Measurements from ENCODE around the gene RAE1. TPM values are rescaled to one million over a fixed set of nuclear protein-coding genes. Genes with fewer than 3 reads are reported as not detected.

The RAE1 gene
- total and polyA plus RNA-seq, 2 experiments from 2014 or later, result 35.8 to 43.3 TPM

DNA sequence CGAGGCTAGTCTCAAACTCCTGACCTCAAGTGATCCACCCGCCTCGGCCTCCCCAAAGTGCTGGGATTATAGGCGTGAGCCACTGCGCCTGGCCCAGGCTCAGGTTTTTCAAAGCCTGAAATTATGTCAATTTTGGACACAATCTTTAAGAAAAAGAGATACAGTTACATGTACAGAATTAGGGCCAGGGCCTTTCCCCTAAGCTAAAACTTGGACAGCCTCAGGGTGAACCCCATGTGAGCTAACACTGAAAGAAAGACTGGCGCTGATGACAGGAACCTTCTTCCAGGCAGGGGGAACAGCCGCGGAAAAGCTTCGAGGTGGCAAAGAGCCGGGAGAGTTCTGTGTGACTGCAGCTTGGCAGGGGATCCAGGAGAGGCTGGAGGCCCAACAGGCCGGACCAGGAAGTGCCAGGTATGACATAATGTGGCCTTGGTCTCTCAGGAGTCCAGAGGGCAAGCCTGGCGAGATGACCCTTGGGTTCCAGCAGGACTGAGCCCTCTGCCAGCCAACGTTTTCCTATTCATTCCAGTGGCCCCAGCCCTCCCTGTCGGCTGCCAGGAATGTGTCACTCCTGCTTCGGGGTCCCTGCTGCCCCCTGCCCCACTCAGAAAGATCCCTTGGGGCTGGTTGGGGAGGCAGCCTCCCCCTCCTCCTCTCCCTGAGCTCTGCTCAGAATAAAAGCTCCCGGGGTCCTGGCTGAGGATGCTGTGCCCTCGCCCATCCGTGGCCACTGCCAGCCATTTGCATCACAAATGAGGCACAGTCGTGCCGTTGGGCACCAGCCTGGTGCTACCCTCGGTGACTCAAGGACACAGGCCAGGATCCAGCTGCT is 77.5 kb downstream of the RAE1 start:
- TF ChIP-seq EZH2phosphoT487 (IDR thresholded peaks at IDR 0.05; ENCODE audit: low read depth, severe bottlenecking, unreplicated experiment), result no peak
- Histone ChIP-seq H3K79me2 (no peaks in the 10 kb centered on the region), H3K9me3 (ENCODE audit: low read depth) (no peaks in the 10 kb centered on the region), H3K9me2 (replicated peaks; ENCODE audit: insufficient read depth) (no peaks in the 10 kb centered on the region), H3K27ac (no peak overlapping the region), H3K4me1 (ENCODE audit: insufficient read depth) (no peaks in the 10 kb centered on the region), H3K36me3 (replicated peaks; ENCODE audit: insufficient read depth, low read depth) (no peaks in the 10 kb centered on the region), H3K4me3 (no peak overlapping the region), H4K20me1 (ENCODE audit: insufficient read depth, poor library complexity, severe bottlenecking) (no peaks in the 10 kb centered on the region), H3K4me2 (no peak overlapping the region), H2AFZ (no peak overlapping the region), H3K27me3 (no peaks in the 10 kb centered on the region)
- DNase-seq (ENCODE audit: low spot score), result no peak
- WGBS (ENCODE audit: low lambda C conversion rate, missing lambda C conversion rate), result 85% methylated on average over 18 of the region's 21 CpGs

Small RNAs within 50 kb of the gene (microRNA-seq; reads per million reads assigned to microRNA genes)
- not detected for gene MIR4325

Small RNAs within 50 kb of the gene (small RNA-seq; reads per million reads assigned to genes)
- gene MIR4325 (not detected), gene RF00019 (not detected), gene RPL39P39 (not detected)

Other genes starting within 250 kb of the RAE1 start
- 12.8 and 14.8 TPM in 2 replicates for gene BMP7, start 84.6 kb upstream of the RAE1 start, total RNA-seq
- gene BMP7, start 84.6 kb upstream of the RAE1 start, polyA plus RNA-seq, result 9.1 and 11.4 TPM in 2 replicates
- gene SPO11, start 21.5 kb upstream of the RAE1 start, total RNA-seq, result not detected in 2 replicates
- not detected in 2 replicates for gene SPO11, start 21.5 kb upstream of the RAE1 start, polyA plus RNA-seq
- gene RBM38, start 40.1 kb downstream of the RAE1 start, total RNA-seq, result 16.1 and 18.1 TPM in 2 replicates
- gene RBM38, start 40.1 kb downstream of the RAE1 start, polyA plus RNA-seq, result 15.6 and 19.6 TPM in 2 replicates
- gene CTCFL, start 173.9 kb downstream of the RAE1 start, total RNA-seq, result 0.12 TPM in 1 of 2 replicates, not detected in the other
- not detected in 2 replicates for gene CTCFL, start 173.9 kb downstream of the RAE1 start, polyA plus RNA-seq
- gene PCK1, start 209.9 kb downstream of the RAE1 start, total RNA-seq, result 12.0 and 12.8 TPM in 2 replicates
- 8.8 and 11.6 TPM in 2 replicates for gene PCK1, start 209.9 kb downstream of the RAE1 start, polyA plus RNA-seq